HG03280 (cell line): ENCODE measurements around the gene PPM1E.
"Not testable (repeated sequence)": the region's sequence is repeated elsewhere in the genome, so short reads cannot be mapped to it uniquely, and the experiment has no call there.

Experiments
- ATAC-seq: cut with Tn5 transposase; IDR thresholded peaks from one replicate; pipeline ENCODE4 v1.9.1; 2021; ENCODE audit warnings: mild to moderate bottlenecking, moderate library complexity; ENCODE audit not compliant: unreplicated experiment

The PPM1E gene

GRCh38 chr17:58837699-58838098 is 82.0 kb downstream of the PPM1E start:
- ATAC-seq, result no peak

DNA sequence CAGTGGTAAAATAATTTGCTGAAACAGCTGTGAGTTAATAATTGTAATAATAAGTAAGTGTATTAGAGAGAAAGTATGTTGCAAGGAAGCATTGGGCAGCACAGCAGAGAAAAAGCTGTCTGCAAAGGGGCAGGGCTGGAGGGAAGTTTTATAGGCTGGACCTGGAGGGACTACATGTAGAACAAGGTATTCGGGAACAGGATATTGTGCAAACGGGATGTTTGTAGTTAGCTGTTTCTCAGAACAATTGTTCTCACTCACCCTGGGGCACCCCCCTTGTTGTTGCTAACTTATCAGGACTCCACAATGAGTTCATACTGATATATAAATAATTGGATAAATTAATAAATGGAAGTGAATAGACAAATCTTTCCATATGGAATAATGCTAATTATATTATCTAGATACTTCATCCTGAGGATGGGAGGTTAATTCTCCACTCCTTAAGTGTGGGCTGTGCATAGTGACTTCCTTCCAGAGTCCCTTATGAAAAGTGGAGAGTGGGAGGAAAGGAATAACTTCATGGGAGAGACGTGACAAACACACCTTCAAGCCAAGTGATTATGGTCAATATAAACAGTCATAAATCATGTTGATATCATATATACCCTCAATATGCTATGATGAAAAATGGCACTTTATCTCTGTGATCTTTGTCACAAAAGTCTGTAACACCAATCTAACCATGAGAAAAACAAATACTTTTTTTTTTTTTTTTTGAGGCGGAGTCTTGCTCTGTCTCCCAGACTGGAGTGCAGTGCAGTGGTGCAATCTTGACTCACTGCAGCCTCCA is 85.4 kb downstream of the PPM1E start:
- ATAC-seq, result no peak

- ATAC-seq, result not testable (repeated sequence)
These were observed 90.8 kb downstream of the PPM1E start for GRCh38 chr17:58846413-58846812.

GRCh38 chr17:58850106-58850505 is 94.5 kb downstream of the PPM1E start:
- ATAC-seq, result not testable (repeated sequence)

GRCh38 chr17:58865301-58865700 is 109.6 kb downstream of the PPM1E start:
- no peak for ATAC-seq

- ATAC-seq, result no peak
These were observed 115.1 kb downstream of the PPM1E start for GRCh38 chr17:58870747-58871146.

- no peak for ATAC-seq
These were observed 118.3 kb downstream of the PPM1E start for GRCh38 chr17:58873926-58874325.

DNA sequence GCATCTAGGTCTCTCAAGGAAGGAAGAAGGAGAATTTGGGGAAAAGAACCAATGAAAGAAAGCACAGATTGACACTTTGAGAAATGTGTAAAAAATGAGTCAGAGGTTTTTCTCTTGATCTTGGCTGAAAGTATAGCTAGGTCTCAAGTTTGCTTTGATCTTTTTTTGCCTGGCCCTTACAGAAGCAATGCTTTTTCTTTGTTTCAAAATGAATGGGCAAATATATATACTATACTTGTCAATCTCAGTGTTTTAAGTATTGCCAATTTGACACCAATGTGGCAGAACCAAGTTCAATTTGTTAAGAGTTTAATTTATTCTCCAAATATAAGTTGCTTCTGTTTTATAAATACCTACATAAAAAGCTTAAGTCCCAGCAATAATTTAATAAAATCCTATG is 119.6 kb downstream of the PPM1E start:
- no peak for ATAC-seq

GRCh38 chr17:58884161-58884560 is 128.5 kb downstream of the PPM1E start:
- ATAC-seq, result no peak

DNA sequence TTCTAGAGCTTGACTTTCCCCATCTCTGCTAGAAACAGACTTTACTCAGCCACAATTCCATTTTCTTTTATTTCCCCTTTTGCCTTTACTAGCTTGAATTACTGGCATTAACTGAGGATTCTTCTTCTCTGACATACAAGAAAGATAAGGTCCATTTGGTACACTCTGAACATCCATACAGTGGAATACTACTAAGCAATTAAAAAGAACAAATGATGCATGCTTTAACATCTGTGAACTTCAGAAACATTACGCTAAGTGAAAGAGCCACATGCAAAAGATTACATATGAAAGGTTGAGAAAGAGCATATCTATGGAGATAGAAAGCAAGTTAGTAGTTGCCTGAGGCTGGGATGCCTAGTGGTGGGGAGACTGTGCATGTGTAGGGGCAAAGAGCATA is 130.9 kb downstream of the PPM1E start:
- ATAC-seq, result no peak

GRCh38 chr17:58889928-58890327 is 134.3 kb downstream of the PPM1E start:
- no peak for ATAC-seq

DNA sequence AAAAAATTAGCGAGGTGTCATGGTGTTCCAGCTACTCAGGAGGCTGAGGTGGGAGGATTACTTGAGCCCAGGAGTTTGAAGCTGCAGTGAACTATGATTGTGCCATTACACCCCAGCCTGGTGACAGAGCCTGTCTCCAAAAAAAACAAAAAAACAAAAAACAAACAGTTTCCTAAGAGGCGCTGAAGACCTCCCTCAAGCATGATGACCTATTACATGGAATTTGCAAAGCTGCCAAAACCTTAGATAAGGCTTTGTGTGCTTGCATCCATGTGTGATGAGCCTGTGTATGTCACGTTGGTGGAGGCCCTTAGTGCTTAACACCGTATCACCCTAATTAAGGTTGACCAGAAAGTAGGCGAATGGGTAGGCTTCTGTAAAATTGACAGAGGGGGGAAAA is 143.5 kb downstream of the PPM1E start:
- no peak for ATAC-seq

DNA sequence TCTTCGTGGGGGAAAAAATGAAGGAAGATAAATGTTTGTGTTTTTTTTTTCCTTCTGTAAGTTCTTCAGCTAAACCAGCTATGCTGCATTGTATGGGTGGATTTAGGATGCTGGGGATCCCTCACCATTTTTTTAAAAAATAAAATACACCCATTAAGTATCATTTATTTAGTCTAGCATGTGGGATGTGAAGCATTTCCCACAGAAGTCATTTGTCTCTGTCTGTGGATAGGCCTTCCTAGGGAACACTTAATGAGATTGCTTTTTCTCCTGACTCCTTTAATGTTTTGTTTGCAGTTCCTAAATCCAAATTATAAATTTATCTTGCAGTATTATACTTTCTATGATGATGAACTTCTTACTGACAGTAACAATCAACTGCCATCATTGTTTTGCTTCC is 146.7 kb downstream of the PPM1E start:
- ATAC-seq, result no peak

- no peak for ATAC-seq
These were observed 156.2 kb downstream of the PPM1E start for GRCh38 chr17:58911741-58912343.

- no peak for ATAC-seq
These were observed 157.9 kb downstream of the PPM1E start for GRCh38 chr17:58913552-58913951.

DNA sequence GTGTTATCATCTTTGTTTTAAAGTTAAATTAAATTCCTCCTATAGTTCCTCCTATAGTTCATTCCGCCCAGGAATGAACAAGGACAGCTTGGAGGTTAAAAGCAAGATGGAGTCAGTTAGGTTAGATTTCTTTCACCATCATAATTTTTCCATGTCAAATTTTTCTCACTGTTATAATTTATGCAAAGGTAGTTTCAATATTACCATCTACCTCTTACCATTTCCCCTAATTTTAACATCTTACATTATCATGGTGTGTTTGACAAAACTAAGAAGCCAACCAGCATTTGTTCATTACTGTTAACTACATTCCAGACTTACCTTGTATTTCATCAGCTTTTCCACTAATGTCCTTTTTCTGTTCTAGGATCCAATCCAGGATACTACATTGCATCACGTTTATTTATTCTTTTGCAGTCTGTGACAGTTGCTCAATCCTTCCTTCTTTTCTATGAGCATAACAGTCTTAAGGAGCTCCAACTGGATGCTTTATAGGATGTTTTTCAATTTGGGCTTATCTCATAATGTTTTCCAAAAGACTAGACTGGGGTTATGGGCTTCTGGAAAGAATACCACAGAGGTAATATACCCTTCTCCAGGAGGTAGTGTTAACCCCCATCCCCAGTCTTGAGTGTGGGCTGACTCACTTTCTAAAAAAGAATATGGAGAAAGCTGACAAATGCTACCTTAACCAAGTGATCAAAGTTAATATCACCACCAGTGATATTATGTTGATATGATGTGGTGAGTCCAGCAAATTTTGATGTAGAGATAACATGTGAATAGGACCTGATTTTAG is 158.5 kb downstream of the PPM1E start:
- ATAC-seq, result no peak

GRCh38 chr17:58917228-58917627 is 161.6 kb downstream of the PPM1E start:
- no peak for ATAC-seq

- ATAC-seq, result no peak
These were observed 162.4 kb downstream of the PPM1E start for GRCh38 chr17:58918072-58918471.

- ATAC-seq, result no peak
These were observed 163.2 kb downstream of the PPM1E start for GRCh38 chr17:58918884-58919283.

GRCh38 chr17:58920773-58921172 is 165.1 kb downstream of the PPM1E start:
- ATAC-seq, result no peak

GRCh38 chr17:58932956-58933355 is 177.3 kb downstream of the PPM1E start:
- no peak for ATAC-seq

DNA sequence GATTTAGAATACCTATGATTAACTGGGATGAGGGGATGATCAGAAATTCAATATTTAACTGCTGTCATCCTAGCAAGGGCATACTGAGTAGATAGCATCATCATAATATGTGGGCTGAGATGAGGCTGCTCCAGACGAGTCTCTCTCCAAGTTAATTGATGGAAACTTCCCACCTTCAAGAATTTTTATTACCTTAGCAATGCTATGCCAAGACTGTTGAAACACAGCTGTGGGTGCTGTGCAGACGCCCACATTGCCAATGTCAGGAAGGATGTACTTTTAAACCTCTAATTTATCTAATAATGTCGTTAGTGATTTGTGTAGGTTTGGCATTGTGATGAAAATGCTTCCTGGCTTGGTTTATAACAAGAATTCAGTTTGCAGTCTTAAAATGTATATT is 180.6 kb downstream of the PPM1E start:
- no peak for ATAC-seq
